Lower lobe of right lung (tissue), 2 donors: ENCODE measurements around the gene OTOG. TPM values are rescaled to one million over a fixed set of nuclear protein-coding genes. Genes with fewer than 3 reads are reported as not detected.

Experiments used
- ATAC-seq, 2 donors: fragments of 200-7000 bp; cut with Tn5 transposase; one replicate each; pipeline ENCODE4 v1.9.1; 2020 to 2022; ENCODE audit warnings: mild to moderate bottlenecking in 2 of 2, moderate library complexity in 2 of 2
- DNase-seq: peaks from one replicate; pipeline ENCODE4 v3.0.0-alpha.2; 2020
- H3K27ac ChIP-seq: fragments of 200-600 bp; one replicate; pipeline ENCODE4 v1.8.0; 2022
- H3K27me3 ChIP-seq: fragments of 200-600 bp; one replicate; pipeline ENCODE4 v1.8.0; 2022; ENCODE audit warnings: low read depth
- H3K36me3 ChIP-seq: fragments of 200-600 bp; one replicate; pipeline ENCODE4 v1.8.0; 2022; ENCODE audit warnings: mild to moderate bottlenecking
- H3K4me1 ChIP-seq: fragments of 200-600 bp; one replicate; pipeline ENCODE4 v1.8.0; 2022
- H3K4me3 ChIP-seq: fragments of 200-600 bp; one replicate; pipeline ENCODE4 v1.8.0; 2022; ENCODE audit warnings: mild to moderate bottlenecking
- H3K9me3 ChIP-seq: fragments of 200-600 bp; one replicate; pipeline ENCODE4 v1.8.0; 2022
- CTCF ChIP-seq: fragments of 200-600 bp; IDR thresholded peaks from one replicate; pipeline ENCODE4 v1.8.0; 2022; ENCODE audit warnings: antibody characterized with exemption, mild to moderate bottlenecking
- intact Hi-C: fragments of 100-400 bp; cut with DNase I; formaldehyde crosslinking; loops from one replicate; pipeline ENCODE4 v1.11.0; 2022
- total RNA-seq: library from RNA; stranded (reverse); fragmentation: NEBNext Ultra II Directional; extraction: Animal tissue kit (Norgen Biotek cat#: 25700); gene quantifications from one replicate; pipeline ENCODE4 v1.2.1, GENCODE V29; 2021
- donor health status: DM: no; HTN: yes; CAD: no; lungs with severe emphysema.

Gene OTOG
- total RNA-seq, 1 donor from 2014 or later, result not detected

DNA sequence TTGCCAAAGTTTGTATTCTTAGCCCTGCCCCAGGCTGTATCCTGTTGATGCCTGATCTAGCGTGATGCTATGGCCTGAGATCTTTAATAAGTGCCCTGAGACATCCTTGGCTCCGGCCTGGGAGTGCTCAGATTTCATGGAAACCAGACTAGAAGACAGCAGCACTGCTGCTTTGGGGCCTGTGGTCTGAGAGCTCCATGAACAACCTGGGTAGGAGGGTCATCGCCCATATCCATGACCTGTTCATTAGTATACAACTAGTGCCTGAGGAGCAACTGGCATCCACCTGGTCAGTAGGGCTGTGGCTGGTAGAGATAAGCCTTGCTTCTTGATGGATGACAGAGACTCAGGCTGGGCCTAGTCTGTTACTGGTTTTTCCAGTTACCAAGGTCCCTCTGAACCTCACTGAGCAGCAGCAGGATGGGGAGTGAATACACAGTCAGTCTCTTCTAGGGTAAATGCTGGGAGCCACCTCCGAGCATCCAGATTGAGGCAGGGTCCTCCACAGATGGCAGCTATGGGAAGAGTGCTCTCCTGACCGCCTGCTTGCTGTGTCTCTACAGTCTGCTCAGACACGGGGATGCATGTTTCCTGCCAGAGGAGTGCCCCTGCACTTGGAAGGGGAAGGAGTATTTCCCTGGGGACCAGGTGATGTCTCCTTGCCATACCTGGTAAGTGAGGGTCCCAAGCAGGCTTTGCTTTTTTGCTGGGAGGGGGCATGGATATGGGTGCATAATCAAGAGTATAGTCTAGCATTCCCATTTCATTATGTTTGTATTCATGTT lies 39.0 kb downstream of the OTOG start:
- Histone ChIP-seq H3K27me3 (peaks cover under 1% of the 10 kb centered on the region), H3K4me3 (no peak overlapping the region), H3K9me3 (no peaks in the 10 kb centered on the region), H3K36me3 (no peaks in the 10 kb centered on the region), H3K4me1 (no peaks in the 10 kb centered on the region), H3K27ac (no peak overlapping the region)
- ATAC-seq, result no peak
- intact Hi-C loops, result no loop called here
- TF ChIP-seq CTCF, result no peak
- DNase-seq, result no peak

GRCh38 chr11:17588166-17588565 lies 41.1 kb downstream of the OTOG start:
- Histone ChIP-seq H3K27me3 (peaks cover 7% of the 10 kb centered on the region), H3K27ac (no peak overlapping the region), H3K9me3 (no peaks in the 10 kb centered on the region), H3K36me3 (no peaks in the 10 kb centered on the region), H3K4me1 (no peaks in the 10 kb centered on the region), H3K4me3 (no peak overlapping the region)
- no peak for DNase-seq
- no peak for TF ChIP-seq CTCF
- intact Hi-C loops, result no loop called here
- no peak for ATAC-seq

DNA sequence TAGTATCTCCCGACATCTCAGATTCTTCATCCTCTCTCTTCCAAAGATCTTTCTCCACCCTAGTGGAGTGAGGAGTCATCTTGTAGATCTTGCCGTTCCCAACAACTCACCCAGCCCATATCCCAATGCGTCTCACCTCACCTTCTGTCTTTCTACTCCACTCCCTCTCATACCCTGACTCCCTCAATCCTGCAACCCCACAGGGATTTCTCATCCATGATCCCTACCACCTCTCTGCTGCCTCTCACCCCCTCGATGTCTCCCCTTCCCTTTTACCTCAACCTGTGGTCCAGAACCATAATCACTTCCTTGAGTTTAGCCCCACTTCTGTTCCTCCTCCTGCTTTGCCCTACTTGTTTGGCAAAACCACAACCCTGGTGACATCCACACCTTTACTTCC lies 41.7 kb downstream of the OTOG start:
- Histone ChIP-seq H3K4me1 (no peaks in the 10 kb centered on the region), H3K36me3 (no peaks in the 10 kb centered on the region), H3K4me3 (no peak overlapping the region), H3K27me3 (peaks cover 7% of the 10 kb centered on the region), H3K27ac (no peak overlapping the region), H3K9me3 (no peaks in the 10 kb centered on the region)
- TF ChIP-seq CTCF, result no peak
- intact Hi-C loops, result no loop called here
- ATAC-seq (no peak), DNase-seq (no peak)

DNA sequence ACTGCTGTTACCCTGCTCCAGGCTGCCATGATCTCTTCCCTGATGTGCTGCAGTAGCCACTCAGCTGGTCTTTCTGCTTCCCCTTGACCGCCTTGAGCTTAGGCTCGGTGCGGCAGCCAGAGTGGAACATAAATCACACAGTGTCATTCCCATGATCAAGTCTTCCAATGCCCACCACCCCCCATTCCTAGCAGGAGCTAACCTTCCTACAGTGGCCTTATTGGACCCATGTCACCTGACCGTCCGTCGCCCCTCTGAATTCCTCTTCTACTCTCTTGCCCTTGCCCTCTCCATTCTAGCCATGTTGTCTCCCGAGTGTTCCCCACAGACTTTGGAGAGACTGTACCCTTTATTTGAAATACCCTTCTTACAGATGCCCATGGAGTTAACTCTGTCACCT lies 43.4 kb downstream of the OTOG start:
- Histone ChIP-seq H3K4me1 (no peaks in the 10 kb centered on the region), H3K27me3 (peaks cover 7% of the 10 kb centered on the region), H3K4me3 (no peak overlapping the region), H3K27ac (no peak overlapping the region), H3K36me3 (no peaks in the 10 kb centered on the region), H3K9me3 (no peaks in the 10 kb centered on the region)
- intact Hi-C loops, result no loop called here
- DNase-seq, result no peak
- ATAC-seq, result no peak
- no peak for TF ChIP-seq CTCF

DNA sequence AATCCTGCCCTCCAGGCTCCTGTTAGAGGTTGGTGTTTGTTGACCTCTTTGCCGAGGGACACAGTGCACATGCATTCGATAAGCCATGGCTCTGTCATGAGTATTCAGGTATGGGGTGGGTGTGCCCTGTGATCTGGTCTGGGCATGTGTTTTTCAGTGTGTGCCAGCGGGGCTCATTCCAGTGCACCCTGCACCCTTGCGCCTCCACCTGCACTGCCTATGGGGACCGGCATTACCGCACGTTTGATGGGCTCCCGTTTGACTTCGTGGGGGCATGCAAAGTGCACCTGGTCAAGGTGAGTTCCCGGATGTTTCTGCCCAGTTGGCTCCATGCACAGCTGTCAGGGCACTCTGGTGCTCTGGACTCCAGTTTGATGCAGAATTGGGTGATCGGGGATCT lies 44.2 kb downstream of the OTOG start:
- no peaks in the 10 kb centered on the region for H3K9me3 ChIP-seq
- intact Hi-C loops, result no loop called here
- TF ChIP-seq CTCF, result no peak
- H3K36me3 ChIP-seq, result no peaks in the 10 kb centered on the region
- peaks cover 7% of the 10 kb centered on the region for H3K27me3 ChIP-seq
- ATAC-seq (no peak), DNase-seq (no peak)
- H3K4me3 ChIP-seq, result no peak overlapping the region
- H3K27ac ChIP-seq, result no peak overlapping the region
- H3K4me1 ChIP-seq, result no peaks in the 10 kb centered on the region
